A549 (cell line): ENCODE measurements around the gene TIGD6. TPM values are rescaled to one million over a fixed set of nuclear protein-coding genes. Genes with fewer than 3 reads are reported as not detected.

ENCODE experiments used
- CHD2 ChIP-seq: fragments of 150-350 bp; IDR thresholded peaks from 2 replicates; pipeline ENCODE4 v1.6.1; 2014; ENCODE audit warnings: low read length; ENCODE audit not compliant: partially characterized antibody
- CHD4 ChIP-seq: fragments of 200-600 bp; sonication (generic); IDR thresholded peaks from 2 replicates; pipeline ENCODE4 v1.6.1; 2016; ENCODE audit warnings: antibody characterized with exemption, mild to moderate bottlenecking, borderline replicate concordance
- EHF ChIP-seq: fragments of 250-450 bp; sonication (Bioruptor Pico); IDR thresholded peaks from 2 replicates; pipeline ENCODE4 v1.5.0; 2020; ENCODE audit warnings: mild to moderate bottlenecking
- EHMT2 ChIP-seq: fragments of 200-600 bp; sonication (generic); IDR thresholded peaks from 2 replicates; pipeline ENCODE4 v1.6.1; 2016; ENCODE audit warnings: antibody characterized with exemption, low read depth, mild to moderate bottlenecking, moderate library complexity
- ESRRA ChIP-seq: fragments of 150-350 bp; IDR thresholded peaks from 2 replicates; pipeline ENCODE4 v1.6.1; 2014; ENCODE audit warnings: mild to moderate bottlenecking, low read length, borderline replicate concordance
- FOSL2 ChIP-seq, 2 experiments: fragments of 450-650 bp in 1 of 2; fragments of >200 bp in 1 of 2; sonication (Bioruptor Twin) in 1 of 2; formaldehyde crosslinking; IDR thresholded peaks; 2 replicates each; pipeline versions ENCODE4 v1.5.0 to v1.6.1; 2016 to 2020; ENCODE audit warnings: mild to moderate bottlenecking in 1 of 2, moderate library complexity in 1 of 2
- FOXS1 ChIP-seq: fragments of 250-450 bp; sonication (Bioruptor Pico); IDR thresholded peaks from 2 replicates; pipeline ENCODE4 v1.5.0; 2020; ENCODE audit warnings: mild to moderate bottlenecking, moderate library complexity
- HDAC2 ChIP-seq: fragments of 200-600 bp; sonication (generic); IDR thresholded peaks from 2 replicates; pipeline ENCODE4 v1.6.1; 2016
- HOXB13 ChIP-seq: fragments of 250-450 bp; sonication (Bioruptor Pico); IDR thresholded peaks from 2 replicates; pipeline ENCODE4 v1.5.0; 2020; ENCODE audit warnings: low read depth, mild to moderate bottlenecking, moderate library complexity
- JUN ChIP-seq, 2 experiments: fragments of >200 bp; sonication (Bioruptor Twin); formaldehyde crosslinking; IDR thresholded peaks; 2 replicates in 1 of 2; 3 replicates in 1 of 2; pipeline ENCODE4 v1.6.1; 2016 to 2017
- NFE2L2 ChIP-seq: fragments of 150-350 bp; conservative IDR thresholded peaks from 2 replicates; pipeline ENCODE4 v1.6.1; 2014; ENCODE audit warnings: low read length
- NR3C1 ChIP-seq: fragments of >200 bp; sonication (Bioruptor Twin); formaldehyde crosslinking; IDR thresholded peaks from 3 replicates; pipeline ENCODE4 v1.6.1; 2017
- PHF8 ChIP-seq: fragments of 200-600 bp; sonication (generic); IDR thresholded peaks from 2 replicates; pipeline ENCODE4 v1.6.1; 2016; ENCODE audit warnings: low read depth, mild to moderate bottlenecking, antibody characterized with exemption, moderate library complexity, borderline replicate concordance
- POLR2AphosphoS2 ChIP-seq: conservative IDR thresholded peaks from 2 replicates; pipeline ENCODE4 v1.6.1; 2012; ENCODE audit warnings: low read length, improper control_type of control experiment, inconsistent platforms
- RAD21 ChIP-seq, 2 experiments: fragments of >200 bp in 1 of 2; sonication (Bioruptor Twin) in 1 of 2; formaldehyde crosslinking in 1 of 2; IDR thresholded peaks in 1 of 2; conservative IDR thresholded peaks in 1 of 2; 2 replicates in 1 of 2; 3 replicates in 1 of 2; pipeline ENCODE4 v1.6.1; 2012 to 2018; ENCODE audit warnings: inconsistent platforms in 1 of 2
- RARB ChIP-seq: fragments of 250-450 bp; sonication (Bioruptor Pico); IDR thresholded peaks from 2 replicates; pipeline ENCODE4 v1.8.0; 2021; ENCODE audit warnings: mild to moderate bottlenecking, moderate library complexity
- RCOR1 ChIP-seq: fragments of 150-350 bp; IDR thresholded peaks from 2 replicates; pipeline ENCODE4 v1.6.1; 2014; ENCODE audit warnings: antibody characterized with exemption, low read length, low read depth
- RFX5 ChIP-seq: fragments of 450-650 bp; IDR thresholded peaks from 2 replicates; pipeline ENCODE4 v1.7.1; 2014; ENCODE audit warnings: antibody characterized with exemption, mild to moderate bottlenecking, moderate library complexity
- SMC3 ChIP-seq: fragments of >200 bp; sonication (Bioruptor Twin); formaldehyde crosslinking; IDR thresholded peaks from 3 replicates; pipeline ENCODE4 v1.6.1; 2018; ENCODE audit warnings: inconsistent platforms
- TFCP2L1 ChIP-seq: fragments of 250-450 bp; sonication (Bioruptor Pico); IDR thresholded peaks from 2 replicates; pipeline ENCODE4 v1.5.0; 2021; ENCODE audit warnings: mild to moderate bottlenecking
- TP53 ChIP-seq: fragments of 250-450 bp; sonication (Bioruptor Pico); IDR thresholded peaks from 2 replicates; pipeline ENCODE4 v1.5.0; 2021; ENCODE audit warnings: mild to moderate bottlenecking, moderate library complexity
- polyA plus RNA-seq, 4 experiments: library from polyadenylated mRNA; depleted of rRNA in 3 of 4; stranded (reverse); fragments of >200 nt; fragmentation: RNase III in 1 of 4; extraction: RNeasy Plus Mini Kit Qiagen cat#74134 plus additional on column Dnase treatment in 1 of 4; gene quantifications; 2 replicates in 3 of 4; 3 replicates in 1 of 4; pipeline ENCODE4 v1.2.3, GENCODE V29; 2011 to 2017
- TF ChIP-seq, protein P1 (sequence below): fragments of >200 bp; sonication (Bioruptor Twin); formaldehyde crosslinking; IDR thresholded peaks from 3 replicates; pipeline ENCODE4 v1.6.1; 2016
- TF ChIP-seq, protein P2 (sequence below): fragments of 250-450 bp; sonication (Bioruptor Pico); IDR thresholded peaks from 2 replicates; pipeline ENCODE4 v1.5.0; 2020; ENCODE audit warnings: low read depth, mild to moderate bottlenecking, moderate library complexity
- TF ChIP-seq, protein P3 (sequence below): fragments of >200 bp; sonication (Bioruptor Twin); formaldehyde crosslinking; IDR thresholded peaks from 3 replicates; pipeline ENCODE4 v1.5.1; 2016
- TF ChIP-seq, protein P4 (sequence below): IDR thresholded peaks from 2 replicates; pipeline ENCODE4 v1.6.1; 2012; ENCODE audit warnings: low read depth, borderline replicate concordance

TIGD6 gene
- polyA plus RNA-seq, 2 of the 4 experiments (the other 2 are of a cell fraction) = 4.3 to 7.3 TPM

DNA sequence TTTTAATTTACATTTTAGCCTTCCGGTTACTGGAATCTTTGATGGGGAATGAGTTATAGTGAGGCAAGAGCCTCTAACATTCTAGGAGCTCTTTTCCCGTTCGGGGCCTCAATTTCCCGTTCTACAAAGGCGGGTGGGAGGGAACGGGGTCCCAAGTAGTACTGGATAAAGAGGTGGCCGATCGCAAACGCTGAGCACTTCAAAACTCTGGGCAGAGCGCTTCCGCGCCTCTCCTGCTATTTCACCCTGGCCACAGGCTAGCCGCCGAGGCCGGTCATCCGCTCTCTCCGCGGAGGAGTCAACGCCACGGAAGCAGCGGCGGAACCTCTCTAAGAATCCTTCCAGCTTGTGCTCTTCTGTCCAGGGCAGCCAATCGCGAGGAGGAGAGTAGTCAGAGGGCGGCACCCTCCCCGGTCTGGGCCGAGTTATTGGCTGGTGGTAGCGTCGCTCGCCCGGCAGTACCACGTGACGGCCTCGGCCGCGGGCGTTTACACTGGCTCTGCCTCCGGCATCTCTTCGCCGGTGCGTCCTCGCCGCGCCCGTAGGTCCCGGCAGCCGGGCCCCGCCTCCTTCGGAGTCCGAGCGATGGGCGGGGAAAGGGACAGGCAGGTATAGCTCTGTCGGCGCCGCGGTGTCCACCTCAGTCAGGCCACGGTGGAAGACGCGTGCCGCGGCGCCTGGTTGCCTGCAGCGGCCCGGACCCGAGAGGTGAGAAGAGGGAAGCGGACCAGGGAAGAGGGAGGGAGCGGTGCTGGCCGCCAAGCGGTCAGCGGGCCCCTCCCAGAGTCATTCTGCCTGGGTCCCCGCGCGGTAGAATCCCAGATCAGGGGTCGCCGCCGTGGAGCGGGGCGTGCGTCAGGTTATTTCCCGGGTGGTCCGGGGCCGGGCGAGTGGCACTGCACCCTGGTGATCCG lies 39.9 kb downstream of the TIGD6 start, which contains the start of gene SLC26A2 (continued):
- TF ChIP-seq, protein P1, sequence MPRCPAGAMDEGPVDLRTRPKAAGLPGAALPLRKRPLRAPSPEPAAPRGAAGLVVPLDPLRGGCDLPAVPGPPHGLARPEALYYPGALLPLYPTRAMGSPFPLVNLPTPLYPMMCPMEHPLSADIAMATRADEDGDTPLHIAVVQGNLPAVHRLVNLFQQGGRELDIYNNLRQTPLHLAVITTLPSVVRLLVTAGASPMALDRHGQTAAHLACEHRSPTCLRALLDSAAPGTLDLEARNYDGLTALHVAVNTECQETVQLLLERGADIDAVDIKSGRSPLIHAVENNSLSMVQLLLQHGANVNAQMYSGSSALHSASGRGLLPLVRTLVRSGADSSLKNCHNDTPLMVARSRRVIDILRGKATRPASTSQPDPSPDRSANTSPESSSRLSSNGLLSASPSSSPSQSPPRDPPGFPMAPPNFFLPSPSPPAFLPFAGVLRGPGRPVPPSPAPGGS = peak; percentile 79
- TF ChIP-seq, protein P2, sequence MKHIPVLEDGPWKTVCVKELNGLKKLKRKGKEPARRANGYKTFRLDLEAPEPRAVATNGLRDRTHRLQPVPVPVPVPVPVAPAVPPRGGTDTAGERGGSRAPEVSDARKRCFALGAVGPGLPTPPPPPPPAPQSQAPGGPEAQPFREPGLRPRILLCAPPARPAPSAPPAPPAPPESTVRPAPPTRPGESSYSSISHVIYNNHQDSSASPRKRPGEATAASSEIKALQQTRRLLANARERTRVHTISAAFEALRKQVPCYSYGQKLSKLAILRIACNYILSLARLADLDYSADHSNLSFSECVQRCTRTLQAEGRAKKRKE (CRISPR knock-in tag) = no peak
- no peak for TF ChIP-seq RARB (CRISPR knock-in tag)
- TF ChIP-seq RFX5 = no peak
- TF ChIP-seq CHD2 = no peak
- TF ChIP-seq, protein P3, sequence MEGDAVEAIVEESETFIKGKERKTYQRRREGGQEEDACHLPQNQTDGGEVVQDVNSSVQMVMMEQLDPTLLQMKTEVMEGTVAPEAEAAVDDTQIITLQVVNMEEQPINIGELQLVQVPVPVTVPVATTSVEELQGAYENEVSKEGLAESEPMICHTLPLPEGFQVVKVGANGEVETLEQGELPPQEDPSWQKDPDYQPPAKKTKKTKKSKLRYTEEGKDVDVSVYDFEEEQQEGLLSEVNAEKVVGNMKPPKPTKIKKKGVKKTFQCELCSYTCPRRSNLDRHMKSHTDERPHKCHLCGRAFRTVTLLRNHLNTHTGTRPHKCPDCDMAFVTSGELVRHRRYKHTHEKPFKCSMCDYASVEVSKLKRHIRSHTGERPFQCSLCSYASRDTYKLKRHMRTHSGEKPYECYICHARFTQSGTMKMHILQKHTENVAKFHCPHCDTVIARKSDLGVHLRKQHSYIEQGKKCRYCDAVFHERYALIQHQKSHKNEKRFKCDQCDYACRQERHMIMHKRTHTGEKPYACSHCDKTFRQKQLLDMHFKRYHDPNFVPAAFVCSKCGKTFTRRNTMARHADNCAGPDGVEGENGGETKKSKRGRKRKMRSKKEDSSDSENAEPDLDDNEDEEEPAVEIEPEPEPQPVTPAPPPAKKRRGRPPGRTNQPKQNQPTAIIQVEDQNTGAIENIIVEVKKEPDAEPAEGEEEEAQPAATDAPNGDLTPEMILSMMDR = no peak
- TF ChIP-seq NFE2L2 = no peak
- no peak for TF ChIP-seq CHD4
- no peak for TF ChIP-seq RAD21 (conservative IDR thresholded peaks at IDR 0.05 in 1 of 2, IDR thresholded peaks at IDR 0.05 in 1 of 2)
- TF ChIP-seq HDAC2 = no peak
- no peak for TF ChIP-seq FOSL2 (IDR thresholded peaks at IDR 0.05)
- TF ChIP-seq FOSL2 (CRISPR knock-in tag; IDR thresholded peaks at IDR 0.05) = no peak
- no peak for TF ChIP-seq TFCP2L1
- TF ChIP-seq HOXB13 (CRISPR knock-in tag) = no peak
- TF ChIP-seq POLR2AphosphoS2 = no peak
- no peak for TF ChIP-seq NR3C1
- peak; percentile 19; the same call in 2 of the 3 replicates for TF ChIP-seq SMC3
- no peak for TF ChIP-seq EHF (CRISPR knock-in tag)
- peak; percentile 88 to 90; a peak in 4 of 5 replicates for TF ChIP-seq JUN (IDR thresholded peaks at IDR 0.05)
- TF ChIP-seq PHF8 = peak; percentile 61
- no peak for TF ChIP-seq EHMT2
- TF ChIP-seq, protein P4, sequence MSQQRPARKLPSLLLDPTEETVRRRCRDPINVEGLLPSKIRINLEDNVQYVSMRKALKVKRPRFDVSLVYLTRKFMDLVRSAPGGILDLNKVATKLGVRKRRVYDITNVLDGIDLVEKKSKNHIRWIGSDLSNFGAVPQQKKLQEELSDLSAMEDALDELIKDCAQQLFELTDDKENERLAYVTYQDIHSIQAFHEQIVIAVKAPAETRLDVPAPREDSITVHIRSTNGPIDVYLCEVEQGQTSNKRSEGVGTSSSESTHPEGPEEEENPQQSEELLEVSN = no peak; the same call in 1 of the 2 replicates
- no peak for TF ChIP-seq ESRRA
- TF ChIP-seq TP53 = 0 out of 2 replicates have a peak, but pooled peaks have one; percentile 41
- no peak for TF ChIP-seq RCOR1
- no peak for TF ChIP-seq FOXS1 (CRISPR knock-in tag)
